GM12878 (cell line): ENCODE results near the gene TSPAN15. TPM values are rescaled to one million over a fixed set of nuclear protein-coding genes. Genes with fewer than 3 reads are reported as not detected.

ENCODE experiments used
- ATAC-seq: fragments of 200-7000 bp; cut with Tn5 transposase; 3 replicates; pipeline ENCODE4 v1.9.1; 2020; ENCODE audit warnings: mild to moderate bottlenecking, moderate library complexity
- BruUV-seq: library from RNA; stranded (reverse); fragments of 400-500 nt; replicated peaks from 2 replicates; lab custom pipeline; 2021; lab: Mats Ljungman, UMichigan
- CTCF ChIA-PET: fragments of 300-600 bp; sonication (Branson Sonifier 250); formaldehyde crosslinking; extraction: SDS; loops from one replicate; lab custom pipeline; 2021; ENCODE audit warnings: inconsistent platforms; lab: Yijun Ruan, JAX
- POLR2A ChIA-PET: fragments of 350-600 bp; formaldehyde crosslinking; extraction: SDS; loops from one replicate; lab custom pipeline; 2021; ENCODE audit warnings: inconsistent platforms; lab: Charles Lee
- RAD21 ChIA-PET: fragments of 300-600 bp; sonication (Branson Sonifier 250); formaldehyde crosslinking; loops from one replicate; lab custom pipeline; 2023; ENCODE audit warnings: antibody characterized with exemption; ENCODE audit not compliant: unreplicated experiment; lab: Charles Lee
- SMC1A ChIA-PET: fragments of 300-600 bp; sonication (Branson Sonifier 250); formaldehyde crosslinking; loops from one replicate; lab custom pipeline; 2023; ENCODE audit not compliant: unreplicated experiment, uncharacterized antibody; lab: Charles Lee
- DNase-seq: peaks from one replicate; pipeline ENCODE4 v3.0.0-alpha.2; 2011; ENCODE audit warnings: low read depth, low spot score
- FAIRE-seq: peaks from 3 replicates; lab custom pipeline; 2011; peaks lifted over from hg19 to GRCh38; lab: Jason Lieb, UNC
- H2AFZ ChIP-seq: 2 replicates; pipeline ENCODE4 v1.6.0; 2011; ENCODE audit warnings: low read depth, low read length, control low read depth; ENCODE audit not compliant: control insufficient read depth
- H3K27ac ChIP-seq: 2 replicates; pipeline ENCODE4 v1.5.1; 2011; ENCODE audit warnings: control low read depth; ENCODE audit not compliant: control insufficient read depth, insufficient read depth
- H3K27me3 ChIP-seq, 2 experiments: replicated peaks in 1 of 2; 2 replicates each; pipeline versions ENCODE4 v1.6.0 to v1.6.1; 2011; ENCODE audit warnings: low read length in 1 of 2; ENCODE audit not compliant: control insufficient read depth in 2 of 2, insufficient read depth in 2 of 2
- H3K36me3 ChIP-seq, 2 experiments: 2 replicates each; pipeline ENCODE4 v1.5.1; 2011; ENCODE audit warnings: low read length in 1 of 2; ENCODE audit not compliant: control insufficient read depth in 2 of 2, insufficient read depth in 2 of 2
- H3K4me1 ChIP-seq: 2 replicates; pipeline ENCODE4 v1.6.1; 2011; ENCODE audit warnings: mild to moderate bottlenecking, low read length, moderate library complexity, mixed read lengths; ENCODE audit not compliant: control insufficient read depth, insufficient read depth
- H3K4me2 ChIP-seq: 2 replicates; pipeline ENCODE4 v1.6.0; 2011; ENCODE audit warnings: control low read depth; ENCODE audit not compliant: control insufficient read depth, insufficient read depth
- H3K4me3 ChIP-seq: fragments of 200-600 bp; sonication (generic); 2 replicates; pipeline ENCODE4 v1.5.1; 2016
- H3K79me2 ChIP-seq: 2 replicates; pipeline ENCODE4 v1.6.0; 2011; ENCODE audit warnings: low read length; ENCODE audit not compliant: control insufficient read depth, insufficient read depth
- H3K9ac ChIP-seq: 2 replicates; pipeline ENCODE4 v1.8.0; 2011; ENCODE audit warnings: low read length, control low read depth, mixed read lengths; ENCODE audit not compliant: control insufficient read depth, insufficient read depth
- H3K9me3 ChIP-seq: replicated peaks from 3 replicates; pipeline ENCODE4 v1.5.1; 2011; ENCODE audit warnings: mild to moderate bottlenecking, low read length; ENCODE audit not compliant: control insufficient read depth, insufficient read depth
- H4K20me1 ChIP-seq: 2 replicates; pipeline ENCODE4 v1.6.0; 2011; ENCODE audit not compliant: control insufficient read depth, insufficient read depth
- MAX ChIP-seq: IDR thresholded peaks from 2 replicates; pipeline ENCODE4 v1.6.1; 2012; ENCODE audit warnings: low read depth, low read length, improper control_type of control experiment
- WGBS: methylation state at CpG from one replicate; pipeline ENCODE4 v1.1.6; 2016; ENCODE audit warnings: low lambda C conversion rate; ENCODE audit not compliant: insufficient replicate concordance, insufficient coverage; ENCODE audit errors: missing lambda C conversion rate; 5-methylcytosine and 5-hydroxymethylcytosine counted together
- in situ Hi-C: fragments of 300-500 bp; cut with MboI; formaldehyde crosslinking; loops from 9 replicates; pipeline ENCODE4 v1.14.3; 2018; ENCODE audit warnings: mixed read lengths
- intact Hi-C: fragments of 100-400 bp; cut with micrococcal nuclease; formaldehyde crosslinking; loops from one replicate; pipeline ENCODE4 v1.14.2; 2022; ENCODE audit not compliant: unreplicated experiment
- polyA plus RNA-seq, 11 experiments: library from polyadenylated mRNA; depleted of rRNA in 4 of 11; unstranded in 6 of 11; stranded (reverse) in 5 of 11; fragments of >200 nt; fragmentation: Nextera tagmentation in 4 of 11; fragmentation: Illumina TruSeq in 1 of 11; extraction: Ambion mirVana in 4 of 11; extraction: Trizol in 1 of 11; gene quantifications; 1 replicate in 1 of 11; 2 replicates in 10 of 11; pipeline versions ENCODE4 v1.2.1 to v1.2.3, GENCODE V29; 2011 to 2016; ENCODE audit warnings: inconsistent platforms in 2 of 11, missing spikeins in 2 of 11, low read depth in 1 of 11
- total RNA-seq, 4 experiments: library from RNA; depleted of rRNA in 3 of 4; stranded (reverse); fragments of >200 nt in 3 of 4; fragmentation: Illumina TruSeq in 1 of 4; extraction: Trizol in 1 of 4; gene quantifications; 2 replicates each; pipeline versions ENCODE4 v1.2.1 to v1.2.3, GENCODE V29; 2013 to 2021
- TF ChIP-seq, protein P1 (sequence below): IDR thresholded peaks from 2 replicates; pipeline ENCODE4 v1.6.1; 2011; ENCODE audit warnings: borderline replicate concordance, low read depth, mild to moderate bottlenecking, moderate library complexity, low read length; ENCODE audit not compliant: insufficient read depth, poor library complexity, severe bottlenecking

The TSPAN15 gene
- total and polyA plus RNA-seq, 10 of the 15 experiments (the other 5 are each of a cell fraction or from before 2014, with no cell fraction given), result 1.3 to 8.5 (median 2.4) TPM; not detected in 2

DNA sequence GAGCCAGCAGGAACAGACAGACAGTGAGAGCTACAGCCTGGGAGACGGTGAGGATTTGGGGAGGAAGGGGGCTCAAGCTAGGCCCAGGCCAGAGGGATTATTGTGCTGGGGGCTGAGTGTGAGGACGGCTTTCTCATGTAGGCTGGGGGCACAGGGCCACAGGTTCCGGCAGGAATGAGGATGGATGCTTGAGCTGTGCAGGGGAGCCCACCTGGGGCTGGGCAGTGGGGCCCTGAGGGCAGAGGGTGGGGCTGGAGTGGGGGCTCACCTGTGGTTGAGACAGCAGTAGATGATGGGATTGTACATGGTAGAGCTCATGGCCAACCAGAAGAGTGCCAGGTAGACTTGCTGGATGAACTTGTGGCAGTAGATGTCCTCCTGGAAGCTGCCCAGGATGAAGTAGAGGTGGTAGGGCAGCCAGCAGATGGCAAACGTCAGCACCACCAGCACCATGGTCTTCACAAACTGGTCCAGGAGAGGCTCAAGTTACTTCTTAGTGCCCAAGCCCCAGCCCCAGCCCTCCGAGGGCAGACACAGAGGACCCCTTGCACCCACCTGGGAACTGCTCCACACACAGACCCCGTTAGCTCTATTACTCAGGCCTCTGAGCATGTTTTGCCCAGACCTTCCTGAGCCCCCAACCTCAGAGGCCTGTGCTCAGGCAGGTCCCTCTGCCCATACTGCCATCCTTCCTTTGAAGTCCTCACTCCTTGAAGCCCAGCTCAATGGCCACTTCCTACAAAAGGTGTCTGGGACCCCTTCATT lies 44.3 kb upstream of the TSPAN15 start:
- Histone ChIP-seq H3K79me2 (no peaks in the 10 kb centered on the region), H3K9me3 (no peaks in the 10 kb centered on the region), H3K9ac (no peak overlapping the region), H3K4me3 (no peak overlapping the region), H3K27me3 (no peaks in the 10 kb centered on the region)
- no peak for FAIRE-seq
- in situ Hi-C loops, result loop anchor here (10.0 kb wide), 1 partner anchor 412 kb away; no protein-coding TSS in a partner anchor
- DNase-seq, result no peak
- BruUV-seq, result no TSS peak
- RAD21 ChIA-PET, result interaction anchor here (0.8 to 2.6 kb wide), 9 partner anchors 10 to 401 kb away, joined by 3 to 9 read pairs (median 4); partner anchors contain the start of gene TACR2
- CTCF ChIA-PET, result interaction anchor here (0.8 to 3.7 kb wide), 23 partner anchors 9 to 922 kb away, joined by 3 to 32 read pairs (median 6); partner anchors contain the start of gene TSPAN15
- no peak for TF ChIP-seq MAX
- TF ChIP-seq, protein P1, sequence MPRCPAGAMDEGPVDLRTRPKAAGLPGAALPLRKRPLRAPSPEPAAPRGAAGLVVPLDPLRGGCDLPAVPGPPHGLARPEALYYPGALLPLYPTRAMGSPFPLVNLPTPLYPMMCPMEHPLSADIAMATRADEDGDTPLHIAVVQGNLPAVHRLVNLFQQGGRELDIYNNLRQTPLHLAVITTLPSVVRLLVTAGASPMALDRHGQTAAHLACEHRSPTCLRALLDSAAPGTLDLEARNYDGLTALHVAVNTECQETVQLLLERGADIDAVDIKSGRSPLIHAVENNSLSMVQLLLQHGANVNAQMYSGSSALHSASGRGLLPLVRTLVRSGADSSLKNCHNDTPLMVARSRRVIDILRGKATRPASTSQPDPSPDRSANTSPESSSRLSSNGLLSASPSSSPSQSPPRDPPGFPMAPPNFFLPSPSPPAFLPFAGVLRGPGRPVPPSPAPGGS, result peak; percentile 11
- TF ChIP-seq, all 136 proteins: peak for 1
- Histone ChIP-seq H3K4me2 (no peak overlapping the region), H3K4me1 (peaks cover 13% of the 10 kb centered on the region), H4K20me1 (no peaks in the 10 kb centered on the region), H2AFZ (no peak overlapping the region), H3K27ac (no peak overlapping the region), H3K36me3 (no peaks in the 10 kb centered on the region; a peak in 1 of 4 replicates)
- no peak for ATAC-seq
- intact Hi-C loops, result loop anchor here (5.0 kb wide), 1 partner anchor 230 kb away; no protein-coding TSS in a partner anchor
- POLR2A ChIA-PET, result interaction anchor here (0.6 kb wide), 1 partner anchor 291 kb away, joined by 4 read pairs; no protein-coding TSS in a partner anchor
- 53% methylated on average over 6 of the region's 6 CpGs for WGBS
- SMC1A ChIA-PET, result interaction anchor here (0.9 to 3.1 kb wide), 12 partner anchors 14 to 268 kb away, joined by 3 to 19 read pairs (median 4); no protein-coding TSS in a partner anchor
